Activated CD4-positive, alpha-beta T cell treated with anti-CD3 and anti-CD28 coated beads for 36 hours (primary cell): ENCODE measurements around the gene ST6GAL1. TPM values are rescaled to one million over a fixed set of nuclear protein-coding genes. Genes with fewer than 3 reads are reported as not detected.
"Not testable (repeated sequence)": the region's sequence is repeated elsewhere in the genome, so short reads cannot be mapped to it uniquely, and the experiment has no call there.

Source experiments
- ATAC-seq: fragments of 200-7000 bp; cut with Tn5 transposase; one replicate; pipeline ENCODE4 v1.10.0; 2021; ENCODE audit warnings: mild to moderate bottlenecking, moderate library complexity
- CTCF ChIA-PET: fragments of 350-600 bp; sonication (Branson Sonifier 250); formaldehyde crosslinking; loops from one replicate; lab custom pipeline; 2021; ENCODE audit warnings: antibody characterized with exemption; lab: Charles Lee
- POLR2A ChIA-PET: fragments of 350-600 bp; sonication (Branson Sonifier 250); formaldehyde crosslinking; loops from one replicate; lab custom pipeline; 2021; ENCODE audit warnings: antibody characterized with exemption, inconsistent platforms; lab: Charles Lee
- DNase-seq: peaks from one replicate; pipeline ENCODE4 v3.0.0-alpha.2; 2020
- H3K27ac Mint-ChIP-seq: one replicate; pipeline ENCODE4 v1.8.0; 2021; ENCODE audit warnings: mixed read lengths
- H3K27me3 Mint-ChIP-seq: one replicate; pipeline ENCODE4 v1.8.0; 2021; ENCODE audit warnings: mixed read lengths
- H3K36me3 Mint-ChIP-seq: one replicate; pipeline ENCODE4 v1.8.0; 2021; ENCODE audit warnings: low read depth, mixed read lengths
- H3K4me1 Mint-ChIP-seq: one replicate; pipeline ENCODE4 v1.8.0; 2021; ENCODE audit warnings: mixed read lengths
- H3K4me3 Mint-ChIP-seq: one replicate; pipeline ENCODE4 v1.8.0; 2021; ENCODE audit warnings: mild to moderate bottlenecking, moderate library complexity, mixed read lengths
- H3K9me3 Mint-ChIP-seq: one replicate; pipeline ENCODE4 v1.8.0; 2021; ENCODE audit warnings: low read depth, mixed read lengths
- intact Hi-C, 2 experiments: fragments of 100-400 bp; cut with DNase I in 1 of 2; cut with micrococcal nuclease in 1 of 2; formaldehyde crosslinking; loops; one replicate each; pipeline versions ENCODE4 v1.14.2 to v1.15.1; 2022 to 2024; cut with DNase I, micrococcal nuclease
- total RNA-seq, 2 experiments: library from RNA; stranded (reverse); gene quantifications; one replicate each; pipeline ENCODE4 v1.2.3, GENCODE V29; 2021

The ST6GAL1 gene
- total RNA-seq, 2 experiments from 2014 or later = 86.6 to 111 TPM

DNA sequence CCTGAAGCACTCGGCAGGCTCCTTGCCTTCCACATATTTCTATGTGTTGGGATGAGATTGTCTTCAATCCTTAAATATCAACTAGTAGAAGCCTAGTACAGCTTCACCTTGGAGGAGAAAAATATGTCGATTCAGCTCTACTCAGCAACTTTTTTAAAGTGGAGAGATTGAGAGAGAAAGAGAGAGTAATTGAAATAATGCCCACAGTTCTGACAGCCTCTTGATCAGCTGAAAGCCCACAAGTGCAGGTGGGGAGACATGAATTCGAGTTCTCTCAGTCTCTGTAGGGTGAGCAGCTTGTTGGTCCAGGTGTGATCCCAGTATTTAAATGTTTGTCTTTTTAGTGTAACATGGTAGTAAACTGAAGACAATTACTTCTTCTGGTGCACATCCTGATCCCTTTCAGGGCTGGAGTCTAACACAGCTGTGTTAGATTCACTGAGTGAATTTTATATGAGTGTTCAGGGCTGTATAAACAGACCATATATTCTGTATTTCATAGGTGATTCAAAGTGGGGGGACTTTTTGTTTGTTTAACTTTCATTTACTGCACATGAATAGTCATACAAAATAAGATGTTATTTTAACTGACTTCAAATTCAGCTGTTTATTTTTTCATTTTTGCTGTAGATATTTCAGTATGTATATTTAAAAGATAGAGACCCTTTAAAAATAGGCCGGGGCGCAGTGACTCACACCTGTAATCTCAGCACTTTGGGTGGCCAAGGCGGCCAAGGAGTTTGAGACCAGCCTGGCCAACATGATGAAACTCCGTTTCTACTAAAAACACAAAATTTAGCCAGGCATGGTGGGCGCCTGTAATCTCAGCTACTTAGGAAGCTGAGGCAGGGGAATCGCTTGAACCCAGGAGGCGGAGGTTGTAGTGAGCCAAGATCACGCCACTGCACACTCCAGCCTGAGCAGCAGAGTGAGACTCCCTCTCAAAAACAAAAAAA, 64.0 kb downstream of the ST6GAL1 start:
- ChIA-PET POLR2A (no interaction called here), CTCF (interaction anchor here (0.7 to 0.9 kb wide), 2 partner anchors 119 to 134 kb away, joined by 3 read pairs; no protein-coding TSS in a partner anchor)
- peaks cover 26% of the 10 kb centered on the region for H3K36me3 Mint-ChIP-seq
- no peak overlapping the region for H3K4me3 Mint-ChIP-seq
- intact Hi-C loops = no loop called here
- no peaks in the 10 kb centered on the region for H3K27me3 Mint-ChIP-seq
- ATAC-seq (no peak), DNase-seq (no peak)
- H3K4me1 Mint-ChIP-seq = peaks cover 44% of the 10 kb centered on the region
- H3K27ac Mint-ChIP-seq = peak overlapping the region; percentile 9
- H3K9me3 Mint-ChIP-seq = no peaks in the 10 kb centered on the region

DNA sequence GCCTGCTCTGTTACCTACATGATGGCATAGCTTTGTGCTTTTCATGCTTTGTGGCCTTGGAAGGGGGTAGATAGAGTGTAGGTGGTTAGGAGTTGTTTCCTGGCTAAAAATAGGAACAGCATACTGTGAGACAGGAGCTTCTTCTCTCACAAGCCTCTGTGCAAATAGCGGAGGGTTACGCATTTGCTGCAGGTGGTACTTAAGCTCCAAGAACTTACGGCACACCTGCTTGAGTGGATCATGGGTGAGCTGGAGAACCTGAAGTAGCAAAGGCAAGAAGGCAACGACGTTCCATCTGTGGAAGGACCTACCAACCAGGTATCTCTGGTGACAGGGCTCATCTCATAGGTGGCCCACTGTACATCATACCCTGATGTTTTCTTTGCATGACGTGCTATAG, 66.0 kb downstream of the ST6GAL1 start:
- ATAC-seq (no peak), DNase-seq (no peak)
- H3K4me1 Mint-ChIP-seq = peaks cover 51% of the 10 kb centered on the region
- H3K36me3 Mint-ChIP-seq = peaks cover 23% of the 10 kb centered on the region
- intact Hi-C loops = no loop called here
- POLR2A ChIA-PET = interaction anchor here (0.8 to 1.3 kb wide), 2 partner anchors 23 to 80 kb away, joined by 3 read pairs; no protein-coding TSS in a partner anchor
- H3K27me3 Mint-ChIP-seq = no peaks in the 10 kb centered on the region
- no peak overlapping the region for H3K27ac Mint-ChIP-seq
- H3K4me3 Mint-ChIP-seq = no peak overlapping the region
- H3K9me3 Mint-ChIP-seq = no peaks in the 10 kb centered on the region
- CTCF ChIA-PET = no interaction called here

DNA sequence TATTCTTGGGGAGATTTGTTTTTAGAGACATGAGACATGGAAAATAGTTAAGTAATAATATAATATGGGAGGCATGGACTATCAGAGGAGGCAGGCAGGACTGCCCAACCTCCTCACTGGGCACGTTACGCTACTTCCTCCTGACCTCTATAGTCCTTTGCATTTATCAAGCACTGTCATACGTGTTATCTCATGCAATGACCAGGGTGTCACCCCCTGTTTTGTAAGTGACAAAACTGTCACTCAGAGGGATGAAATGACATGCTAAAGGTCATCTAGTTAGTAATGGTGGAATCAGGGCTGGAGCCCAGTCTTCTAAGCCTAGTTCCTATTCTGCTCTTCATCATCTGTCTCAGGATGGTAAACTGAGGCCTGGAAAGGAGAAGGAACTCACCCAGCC, 66.7 kb downstream of the ST6GAL1 start:
- CTCF ChIA-PET = no interaction called here
- intact Hi-C loops = no loop called here
- POLR2A ChIA-PET = no interaction called here
- no peak for DNase-seq
- Mint-ChIP-seq H3K36me3 (peaks cover 18% of the 10 kb centered on the region), H3K27ac (no peak overlapping the region), H3K4me1 (peaks cover 48% of the 10 kb centered on the region), H3K27me3 (no peaks in the 10 kb centered on the region), H3K9me3 (no peaks in the 10 kb centered on the region), H3K4me3 (no peak overlapping the region)
- ATAC-seq = no peak

DNA sequence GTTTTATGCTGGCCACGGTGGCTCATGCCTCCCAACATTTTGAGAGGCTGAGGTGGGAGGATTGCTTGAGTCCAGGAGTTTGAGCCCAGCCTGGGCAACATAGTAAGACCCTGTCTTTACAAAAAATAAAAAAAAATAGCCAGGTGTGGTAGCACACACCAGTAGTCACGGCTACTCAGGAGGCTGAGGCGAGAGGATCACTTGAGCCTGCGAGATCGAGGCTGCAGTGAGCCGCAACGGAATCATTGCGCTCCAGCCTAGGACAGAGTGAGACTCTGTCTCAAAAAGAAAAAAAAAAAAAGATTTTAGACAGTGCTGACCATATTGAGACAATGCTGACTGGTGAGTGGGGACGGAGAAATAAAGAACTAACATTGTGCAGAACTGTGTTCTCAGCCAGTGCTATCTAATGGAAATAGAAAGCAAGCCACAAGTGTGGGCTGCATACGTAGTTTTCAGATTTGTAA, 67.2 kb downstream of the ST6GAL1 start:
- H3K4me1 Mint-ChIP-seq = peaks cover 51% of the 10 kb centered on the region

DNA sequence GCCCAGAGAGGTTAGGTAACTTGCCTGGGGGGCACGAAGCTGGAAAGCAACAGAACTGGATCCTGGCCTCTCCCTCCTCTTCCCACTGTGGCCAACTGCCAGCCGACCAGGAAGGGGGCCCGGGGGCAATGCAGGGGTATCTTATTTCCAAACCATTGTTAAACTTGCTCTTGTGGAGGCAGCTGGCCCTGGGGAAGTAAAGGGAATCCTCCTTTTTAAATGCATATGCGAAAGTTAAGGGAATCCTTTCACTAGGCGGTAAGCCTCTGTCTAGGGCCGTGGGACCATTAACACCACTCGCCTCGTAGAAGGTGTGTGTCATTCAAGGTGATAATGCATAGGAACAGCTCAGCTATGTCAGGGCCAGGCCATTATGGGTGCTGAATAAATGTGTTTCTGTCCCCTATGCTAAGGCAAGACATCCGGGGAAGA, 68.6 kb downstream of the ST6GAL1 start:
- H3K27me3 Mint-ChIP-seq = no peaks in the 10 kb centered on the region
- CTCF ChIA-PET = no interaction called here
- POLR2A ChIA-PET = interaction anchor here (0.8 kb wide), 1 partner anchor 28 kb away, joined by 3 read pairs; no protein-coding TSS in a partner anchor
- no peak overlapping the region for H3K4me3 Mint-ChIP-seq
- H3K9me3 Mint-ChIP-seq = peaks cover 5% of the 10 kb centered on the region
- no peak overlapping the region for H3K27ac Mint-ChIP-seq
- peaks cover 55% of the 10 kb centered on the region for H3K4me1 Mint-ChIP-seq
- H3K36me3 Mint-ChIP-seq = peaks cover 27% of the 10 kb centered on the region
- intact Hi-C loops = no loop called here
- no peak for DNase-seq
- no peak for ATAC-seq

More for the DNA sequence above, 67.2 kb downstream of the ST6GAL1 start:
- no peaks in the 10 kb centered on the region for H3K27me3 Mint-ChIP-seq
- no peaks in the 10 kb centered on the region for H3K9me3 Mint-ChIP-seq
- peaks cover 21% of the 10 kb centered on the region for H3K36me3 Mint-ChIP-seq
- no peak for DNase-seq
- H3K27ac Mint-ChIP-seq = no peak overlapping the region
- no peak for ATAC-seq
- ChIA-PET CTCF (no interaction called here), POLR2A (no interaction called here)
- intact Hi-C loops = no loop called here
- H3K4me3 Mint-ChIP-seq = no peak overlapping the region

DNA sequence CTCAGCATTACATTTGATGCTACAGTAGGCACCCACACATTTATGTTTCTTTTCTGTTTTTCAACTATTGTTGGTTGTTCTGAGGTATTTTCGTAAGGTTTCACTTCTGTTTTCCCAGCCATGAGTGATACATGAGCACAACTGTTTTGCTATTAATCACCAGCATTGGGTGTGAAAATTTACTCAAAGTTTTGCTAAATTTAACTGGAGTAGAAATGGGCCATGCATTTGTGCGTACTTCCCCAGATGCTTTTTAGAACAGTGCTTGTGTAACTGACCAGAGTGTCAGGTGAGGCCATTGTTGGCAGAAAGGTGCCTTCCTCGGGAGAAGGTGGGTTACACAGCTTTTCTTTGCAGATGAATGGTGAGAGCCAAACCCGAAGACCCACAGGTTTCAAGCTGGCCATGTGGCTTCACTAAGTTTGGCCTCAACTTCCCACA, 70.4 kb downstream of the ST6GAL1 start:
- Mint-ChIP-seq H3K9me3 (peaks cover 14% of the 10 kb centered on the region), H3K4me1 (peaks cover 66% of the 10 kb centered on the region), H3K27me3 (no peaks in the 10 kb centered on the region), H3K36me3 (peaks cover 38% of the 10 kb centered on the region), H3K27ac (peak overlapping the region; percentile 89), H3K4me3 (peak overlapping the region; percentile 27)
- intact Hi-C loops = loop anchor here (1.0 to 5.0 kb wide), 6 partner anchors 25 to 118 kb away; partner anchors contain the start of gene ST6GAL1 (in 1 of the 2)
- ATAC-seq (peak; percentile 92), DNase-seq (peak; percentile 54)
- ChIA-PET POLR2A (no interaction called here), CTCF (no interaction called here)

DNA sequence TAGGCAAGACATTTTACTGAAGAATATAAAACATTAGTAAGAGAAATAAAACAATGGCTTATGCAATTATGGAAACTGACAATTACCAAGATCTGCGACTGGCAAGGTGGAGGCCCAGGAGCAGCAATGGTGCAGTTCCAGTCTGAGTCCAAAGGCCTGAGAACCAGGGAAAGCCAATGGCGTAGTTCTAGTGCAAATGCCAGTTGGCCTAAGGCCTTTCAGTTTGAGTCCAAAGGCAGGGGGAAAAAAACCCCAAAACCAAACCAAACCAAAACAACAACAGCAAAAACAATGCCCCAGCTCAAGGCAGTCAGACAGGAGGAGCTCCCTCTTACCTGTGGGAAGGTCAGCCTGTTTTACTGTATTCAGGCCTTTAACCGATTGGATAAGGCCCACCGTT, 72.6 kb downstream of the ST6GAL1 start:
- no peak for ATAC-seq
- no peak overlapping the region for H3K27ac Mint-ChIP-seq
- H3K36me3 Mint-ChIP-seq = peaks cover 52% of the 10 kb centered on the region
- peaks cover 72% of the 10 kb centered on the region for H3K4me1 Mint-ChIP-seq
- no peak for DNase-seq
- no peaks in the 10 kb centered on the region for H3K27me3 Mint-ChIP-seq
- intact Hi-C loops = loop anchor here in 1 of 2 experiments (5.0 kb wide), 1 partner anchor 39 kb away; no protein-coding TSS in a partner anchor
- no peak overlapping the region for H3K4me3 Mint-ChIP-seq
- ChIA-PET CTCF (interaction anchor here (1.7 kb wide), 1 partner anchor 44 kb away, joined by 4 read pairs; no protein-coding TSS in a partner anchor), POLR2A (no interaction called here)
- peaks cover 21% of the 10 kb centered on the region for H3K9me3 Mint-ChIP-seq

DNA sequence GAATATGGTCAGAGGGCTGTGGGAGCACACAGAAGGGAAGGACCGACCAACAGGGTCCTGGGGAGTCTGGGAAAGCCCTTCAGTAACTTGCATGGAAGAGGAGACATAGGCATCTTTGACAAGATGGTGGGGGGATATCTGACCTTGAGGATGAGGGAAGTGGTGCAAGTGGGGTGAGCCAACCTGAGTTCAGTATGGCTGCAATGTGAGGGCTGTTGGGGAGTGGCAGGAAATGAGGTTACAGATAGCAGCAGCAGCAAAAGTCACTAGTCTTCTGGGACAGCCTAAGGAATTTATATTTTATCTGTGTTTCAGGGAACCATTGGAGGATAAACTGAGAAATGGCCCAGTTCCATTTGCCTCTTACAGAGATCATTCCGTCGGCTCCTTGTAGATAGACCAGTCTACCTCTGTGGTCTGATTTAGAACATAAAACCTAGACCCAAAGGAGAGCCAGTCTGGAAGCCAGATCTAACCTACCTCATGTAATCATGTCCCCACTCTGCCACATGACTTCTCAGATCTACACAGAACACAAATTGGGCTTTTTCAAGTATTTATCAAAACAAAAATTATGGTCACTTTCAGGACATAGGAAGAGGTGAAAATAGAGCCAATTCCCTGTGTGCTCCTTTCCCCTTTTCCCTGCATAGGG, 75.6 kb downstream of the ST6GAL1 start:
- Mint-ChIP-seq H3K9me3 (peaks cover 24% of the 10 kb centered on the region), H3K36me3 (peaks cover 51% of the 10 kb centered on the region), H3K27ac (peak overlapping the region; percentile 73), H3K27me3 (no peaks in the 10 kb centered on the region), H3K4me1 (peaks cover 57% of the 10 kb centered on the region), H3K4me3 (no peak overlapping the region)
- ChIA-PET POLR2A (no interaction called here), CTCF (interaction anchor here (1.3 to 1.8 kb wide), 2 partner anchors 11 to 21 kb away, joined by 3 to 7 read pairs; no protein-coding TSS in a partner anchor)
- intact Hi-C loops = loop anchor here (2.0 to 5.0 kb wide), 4 partner anchors 19 to 75 kb away; partner anchors contain the start of gene ST6GAL1 (in 1 of the 2)
- DNase-seq = no peak
- no peak for ATAC-seq

DNA sequence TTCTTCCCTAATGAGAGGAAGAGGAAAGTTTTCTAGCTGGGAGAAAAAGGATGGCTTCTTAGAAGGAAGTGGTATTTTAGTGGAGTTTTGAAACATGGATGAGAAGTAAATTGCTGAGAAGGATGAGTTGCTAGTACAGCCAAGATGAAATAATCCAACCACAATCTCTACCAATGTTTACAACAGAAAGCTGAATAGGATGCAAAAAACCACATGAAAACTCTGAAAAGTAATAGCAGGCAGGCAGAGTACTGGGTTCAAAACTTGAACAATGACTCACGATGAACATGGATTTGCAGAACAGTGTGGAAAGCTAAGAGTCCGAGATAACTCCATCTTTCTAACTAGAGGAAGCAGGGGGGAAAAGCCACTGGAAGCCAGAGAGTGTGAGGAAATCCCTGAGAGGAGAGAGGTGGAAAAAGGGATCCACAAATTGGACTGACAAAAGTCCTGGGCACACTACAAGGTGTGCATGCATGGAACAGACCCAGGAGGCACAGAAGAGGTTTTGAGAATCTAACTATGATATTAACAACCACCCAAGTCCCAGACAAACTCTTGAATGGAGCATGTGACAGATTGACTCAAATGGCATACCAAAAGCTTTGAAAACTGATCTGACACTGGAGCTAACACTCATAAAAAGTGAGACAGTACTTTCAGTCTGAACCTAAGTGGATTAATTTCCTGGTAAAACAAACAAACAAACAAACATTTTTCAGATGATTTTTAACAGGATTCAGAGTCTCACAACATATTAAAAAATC, 76.7 kb downstream of the ST6GAL1 start:
- CTCF ChIA-PET = interaction anchor here (0.5 to 1.8 kb wide), 5 partner anchors 10 to 160 kb away, joined by 3 to 7 read pairs (median 3); no protein-coding TSS in a partner anchor
- intact Hi-C loops = loop anchor here (2.0 to 5.0 kb wide), 4 partner anchors 18 to 76 kb away; partner anchors contain the start of gene ST6GAL1 (in 1 of the 2)
- H3K36me3 Mint-ChIP-seq = peaks cover 50% of the 10 kb centered on the region
- DNase-seq (no peak), ATAC-seq (peak; percentile 81)
- H3K27ac Mint-ChIP-seq = peak overlapping the region; percentile 67
- H3K4me1 Mint-ChIP-seq = peaks cover 55% of the 10 kb centered on the region
- no peak overlapping the region for H3K4me3 Mint-ChIP-seq
- POLR2A ChIA-PET = interaction anchor here (1.2 kb wide), 1 partner anchor 19 kb away, joined by 5 read pairs; no protein-coding TSS in a partner anchor
- no peaks in the 10 kb centered on the region for H3K27me3 Mint-ChIP-seq
- peaks cover 24% of the 10 kb centered on the region for H3K9me3 Mint-ChIP-seq

DNA sequence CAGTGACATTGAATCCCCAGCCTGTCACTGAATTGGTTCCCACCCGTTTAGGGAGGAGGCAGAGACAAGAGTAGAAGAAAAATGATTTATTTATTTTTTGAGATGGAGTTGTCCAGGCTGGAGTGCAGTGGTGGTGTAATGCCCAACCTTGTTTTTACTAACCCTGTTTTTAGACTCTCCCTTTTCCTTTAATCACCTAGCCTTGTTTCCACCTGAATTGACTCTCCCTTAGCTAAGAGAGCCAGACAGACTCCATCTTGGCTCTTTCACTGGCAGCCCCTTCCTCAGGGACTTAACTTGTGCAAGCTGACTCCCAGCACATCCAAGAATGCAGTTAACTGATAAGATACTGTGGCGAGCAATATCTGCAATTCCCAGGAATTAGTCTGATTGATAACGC, 80.1 kb downstream of the ST6GAL1 start:
- H3K27me3 Mint-ChIP-seq, POLR2A ChIA-PET: not testable (repeated sequence)

More for the DNA sequence above, 80.1 kb downstream of the ST6GAL1 start:
- H3K27ac Mint-ChIP-seq, intact Hi-C loops, ATAC-seq, CTCF ChIA-PET, H3K4me3 Mint-ChIP-seq, DNase-seq: not testable (repeated sequence)
- Mint-ChIP-seq H3K4me1 (peaks cover 58% of the 10 kb centered on the region), H3K9me3 (peaks cover 10% of the 10 kb centered on the region), H3K36me3 (peaks cover 42% of the 10 kb centered on the region)
